Nephron (organoid): ENCODE results near the gene TP53TG5.

Experiments
- H3K27ac Mint-ChIP-seq, 3 experiments: 2 replicates each; pipeline ENCODE4 v1.8.0; 2020; ENCODE audit warnings: mixed read lengths in 3 of 3, mild to moderate bottlenecking in 2 of 3, moderate library complexity in 1 of 3
- H3K27me3 Mint-ChIP-seq: 2 replicates; pipeline ENCODE4 v1.8.0; 2021; ENCODE audit warnings: low read depth, mild to moderate bottlenecking, moderate library complexity, mixed read lengths
- H3K36me3 Mint-ChIP-seq: 2 replicates; pipeline ENCODE4 v1.8.0; 2020; ENCODE audit warnings: low read depth, mixed read lengths
- H3K4me1 Mint-ChIP-seq: 2 replicates; pipeline ENCODE4 v1.8.0; 2020; ENCODE audit warnings: mixed read lengths
- H3K4me3 Mint-ChIP-seq, 3 experiments: 2 replicates each; pipeline ENCODE4 v1.8.0; 2020; ENCODE audit warnings: mild to moderate bottlenecking in 3 of 3, mixed read lengths in 3 of 3, moderate library complexity in 2 of 3
- H3K9me3 Mint-ChIP-seq: 2 replicates; pipeline ENCODE4 v1.8.0; 2020; ENCODE audit warnings: mixed read lengths
- TF ChIP-seq, protein P1 (sequence below), 3 experiments: fragments of 200-600 bp; sonication (generic); IDR thresholded peaks; one replicate each; pipeline ENCODE4 v1.5.0; 2021; ENCODE audit warnings: antibody characterized with exemption in 3 of 3; ENCODE audit not compliant: unreplicated experiment in 3 of 3

Gene TP53TG5

DNA sequence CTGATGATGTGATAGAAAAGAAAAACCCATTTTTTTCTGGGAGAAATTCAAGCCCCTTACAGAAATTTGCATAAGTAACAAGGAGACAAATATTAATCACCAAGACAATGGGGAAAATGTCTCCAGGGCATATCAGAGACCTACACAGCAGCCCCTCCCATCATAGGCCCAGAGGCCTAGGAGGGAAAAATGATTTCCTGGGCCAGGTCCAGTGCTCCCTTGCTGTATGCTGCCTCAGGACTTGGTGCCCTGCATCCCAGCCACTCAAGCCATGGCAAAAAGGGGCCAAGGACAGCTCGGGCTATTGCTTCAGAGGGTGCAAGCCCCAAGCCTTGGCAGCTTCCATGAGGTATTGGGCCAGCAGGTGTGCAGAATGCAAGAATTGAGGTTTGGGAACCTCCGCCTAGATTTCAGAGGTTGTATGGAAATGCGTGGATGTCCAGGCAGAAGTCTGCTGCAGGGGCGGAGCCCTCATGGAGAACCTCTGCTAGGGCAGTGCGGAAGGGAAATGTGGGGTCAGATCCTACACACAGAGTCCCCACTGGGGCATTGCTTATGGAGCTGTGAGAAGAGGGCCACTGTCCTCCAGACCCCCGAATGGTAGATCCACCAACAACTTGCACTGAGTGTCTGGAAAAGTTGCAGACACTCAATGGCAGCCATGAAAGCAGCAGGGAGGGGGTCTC, 22.4 kb upstream of the TP53TG5 start:
- Mint-ChIP-seq H3K27me3 (peaks cover 35% of the 10 kb centered on the region), H3K4me1 (no peaks in the 10 kb centered on the region), H3K27ac (no peak overlapping the region), H3K4me3 (no peak overlapping the region), H3K9me3 (peaks cover 30% of the 10 kb centered on the region), H3K36me3 (peaks cover 53% of the 10 kb centered on the region)
- TF ChIP-seq, protein P1, sequence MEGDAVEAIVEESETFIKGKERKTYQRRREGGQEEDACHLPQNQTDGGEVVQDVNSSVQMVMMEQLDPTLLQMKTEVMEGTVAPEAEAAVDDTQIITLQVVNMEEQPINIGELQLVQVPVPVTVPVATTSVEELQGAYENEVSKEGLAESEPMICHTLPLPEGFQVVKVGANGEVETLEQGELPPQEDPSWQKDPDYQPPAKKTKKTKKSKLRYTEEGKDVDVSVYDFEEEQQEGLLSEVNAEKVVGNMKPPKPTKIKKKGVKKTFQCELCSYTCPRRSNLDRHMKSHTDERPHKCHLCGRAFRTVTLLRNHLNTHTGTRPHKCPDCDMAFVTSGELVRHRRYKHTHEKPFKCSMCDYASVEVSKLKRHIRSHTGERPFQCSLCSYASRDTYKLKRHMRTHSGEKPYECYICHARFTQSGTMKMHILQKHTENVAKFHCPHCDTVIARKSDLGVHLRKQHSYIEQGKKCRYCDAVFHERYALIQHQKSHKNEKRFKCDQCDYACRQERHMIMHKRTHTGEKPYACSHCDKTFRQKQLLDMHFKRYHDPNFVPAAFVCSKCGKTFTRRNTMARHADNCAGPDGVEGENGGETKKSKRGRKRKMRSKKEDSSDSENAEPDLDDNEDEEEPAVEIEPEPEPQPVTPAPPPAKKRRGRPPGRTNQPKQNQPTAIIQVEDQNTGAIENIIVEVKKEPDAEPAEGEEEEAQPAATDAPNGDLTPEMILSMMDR (IDR thresholded peaks at IDR 0.05; ENCODE audit: unreplicated experiment in 3 of 3): no peak

DNA sequence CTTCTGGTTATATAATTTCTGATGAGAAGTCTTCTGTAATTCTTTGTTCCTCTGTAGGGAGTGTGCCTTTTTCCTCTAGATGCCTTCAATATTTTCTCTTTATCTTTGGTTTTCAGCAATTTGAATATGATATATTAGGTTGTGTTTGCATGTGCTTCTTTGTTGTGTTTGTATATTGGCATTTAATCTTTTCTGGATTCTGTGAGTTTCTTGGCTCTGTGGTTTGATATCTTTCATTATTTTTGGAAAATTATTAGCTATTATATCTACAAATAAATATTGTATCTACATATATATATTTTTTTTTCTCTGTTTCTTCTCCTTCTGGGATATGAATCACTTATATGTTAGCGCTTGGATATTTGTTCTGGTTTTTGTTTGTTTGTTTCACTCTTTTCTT, 20.9 kb upstream of the TP53TG5 start:
- Mint-ChIP-seq H3K27ac (no peak overlapping the region), H3K4me1 (no peaks in the 10 kb centered on the region), H3K36me3 (peaks cover 55% of the 10 kb centered on the region), H3K9me3 (peaks cover 30% of the 10 kb centered on the region), H3K27me3 (peaks cover 21% of the 10 kb centered on the region), H3K4me3 (no peak overlapping the region)
- TF ChIP-seq, protein P1 (IDR thresholded peaks at IDR 0.05; ENCODE audit: unreplicated experiment in 3 of 3): no peak

DNA sequence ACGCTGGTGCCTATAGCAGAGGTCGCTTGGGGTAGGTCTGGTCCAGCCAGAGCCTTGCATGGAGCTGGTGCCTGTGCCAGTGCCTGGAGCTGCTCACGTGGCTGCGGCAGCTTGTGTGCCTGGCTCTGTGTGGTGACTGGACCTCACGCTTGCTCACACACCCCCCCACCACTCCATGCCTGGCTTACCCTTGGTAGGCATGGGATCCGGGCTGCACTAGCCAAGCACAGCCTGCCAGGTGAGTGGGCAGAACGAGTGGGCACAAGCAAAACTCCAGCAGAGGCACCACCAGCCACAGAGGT, 16.9 kb upstream of the TP53TG5 start:
- H3K9me3 Mint-ChIP-seq: peaks cover 13% of the 10 kb centered on the region

DNA sequence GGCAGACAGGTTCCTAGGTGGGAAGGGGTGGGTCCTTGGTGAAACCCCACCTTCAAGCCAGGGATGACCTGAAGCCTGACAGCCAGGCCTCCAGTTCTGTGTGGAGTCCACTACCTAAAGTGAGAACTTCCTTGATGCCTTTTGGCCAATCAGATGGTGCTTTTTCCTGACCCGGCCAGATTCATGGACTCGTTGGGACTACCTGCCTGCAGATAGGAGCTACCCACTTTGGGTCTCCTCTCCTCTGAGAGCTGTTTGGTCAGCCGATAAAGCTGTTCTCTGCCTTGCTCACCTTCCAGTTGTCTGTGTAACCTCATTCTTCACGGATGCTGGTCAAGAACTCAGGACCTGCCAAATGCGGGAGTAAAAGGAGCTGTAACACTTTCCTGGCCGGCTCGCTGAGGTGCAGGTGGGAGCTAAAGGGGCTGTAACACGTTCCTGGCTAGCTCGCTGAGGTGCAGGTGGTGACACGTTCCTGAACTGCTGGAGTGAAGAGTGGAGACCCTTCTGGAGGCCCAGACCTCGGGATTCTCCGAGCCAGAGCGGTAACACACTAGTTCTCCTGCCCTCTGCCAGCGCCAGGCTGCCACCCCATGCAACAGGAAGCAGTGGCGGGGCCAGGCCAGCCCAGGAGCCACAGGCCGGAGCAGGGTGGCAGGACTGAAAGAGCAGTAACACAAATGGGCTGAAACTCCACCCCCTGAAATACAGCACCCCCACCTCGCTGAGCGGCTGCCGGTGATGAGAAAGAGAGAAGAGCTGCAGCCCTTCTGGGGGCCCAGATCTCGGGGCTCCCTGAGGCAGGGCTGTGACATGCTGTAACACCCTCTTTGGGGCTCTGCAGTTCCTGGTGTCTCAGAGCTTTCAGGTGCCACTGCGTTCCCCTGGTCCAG, 16.3 kb upstream of the TP53TG5 start:
- H3K27me3 Mint-ChIP-seq: no peaks in the 10 kb centered on the region
- H3K4me3 Mint-ChIP-seq: no peak overlapping the region
- TF ChIP-seq, protein P1 (IDR thresholded peaks at IDR 0.05; ENCODE audit: unreplicated experiment in 3 of 3): no peak
- peaks cover 22% of the 10 kb centered on the region for H3K36me3 Mint-ChIP-seq
- peaks cover 7% of the 10 kb centered on the region for H3K9me3 Mint-ChIP-seq
- H3K4me1 Mint-ChIP-seq: no peaks in the 10 kb centered on the region
- H3K27ac Mint-ChIP-seq: no peak overlapping the region

More for the DNA sequence above, 16.9 kb upstream of the TP53TG5 start:
- Mint-ChIP-seq H3K36me3 (peaks cover 28% of the 10 kb centered on the region), H3K4me3 (no peak overlapping the region), H3K27ac (no peak overlapping the region), H3K4me1 (no peaks in the 10 kb centered on the region), H3K27me3 (no peaks in the 10 kb centered on the region)
- TF ChIP-seq, protein P1 (IDR thresholded peaks at IDR 0.05; ENCODE audit: unreplicated experiment in 3 of 3): no peak

DNA sequence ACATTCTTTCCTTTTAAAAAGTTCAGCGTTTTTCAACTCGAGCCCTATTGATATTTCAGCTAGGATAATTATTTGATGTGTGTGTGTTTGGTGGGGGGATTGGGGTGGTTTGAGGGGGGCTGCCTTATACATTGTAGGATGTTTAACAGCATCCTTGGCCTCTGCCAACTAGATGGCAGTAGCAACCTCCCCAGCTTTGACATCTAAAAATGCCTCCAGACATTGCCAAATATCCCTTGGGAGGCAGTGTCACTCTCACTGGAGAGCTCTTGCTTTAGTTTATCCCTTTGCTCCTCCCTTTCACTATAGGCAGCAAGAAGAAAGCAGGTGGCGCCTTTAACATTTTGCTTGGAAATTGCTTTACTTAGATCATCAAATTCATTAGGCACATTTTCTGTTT, 14.6 kb upstream of the TP53TG5 start:
- TF ChIP-seq, protein P1 (IDR thresholded peaks at IDR 0.05; ENCODE audit: unreplicated experiment in 3 of 3): no peak
- Mint-ChIP-seq H3K36me3 (peaks cover 11% of the 10 kb centered on the region), H3K4me3 (no peak overlapping the region), H3K4me1 (no peaks in the 10 kb centered on the region), H3K27me3 (no peaks in the 10 kb centered on the region), H3K9me3 (peaks cover 4% of the 10 kb centered on the region), H3K27ac (no peak overlapping the region)
